ENCODE data around the gene WDR74. TPM values are rescaled to one million over a fixed set of nuclear protein-coding genes. Genes with fewer than 3 reads are reported as not detected.
A peak's percentile ranks its signal among the peaks of the same experiment; 100 is the strongest.

Gene WDR74
- total RNA-seq, 2 experiments from 2014 or later, result 82.9 to 83.9 TPM

- ATAC-seq, result no peak
- Mint-ChIP-seq H3K36me3 (peaks cover 38% of the 10 kb centered on the region), H3K27ac (peak overlapping the region; percentile 2), H3K27me3 (no peaks in the 10 kb centered on the region), H3K9me3 (ENCODE audit: low read depth) (no peaks in the 10 kb centered on the region), H3K4me3 (no peak overlapping the region), H3K4me1 (peaks cover 13% of the 10 kb centered on the region)
- CTCF ChIA-PET, result interaction anchor here (2.0 kb wide), 1 partner anchor 37 kb away, joined by 11 read pairs; the partner anchor contains the start of gene TMEM179B
- DNase-seq, result no peak
Measured at GRCh38 chr11:62823677-62824076, 15.7 kb downstream of the WDR74 start.

- no peaks in the 10 kb centered on the region for H3K27me3 Mint-ChIP-seq
- H3K4me1 Mint-ChIP-seq, result peaks cover 2% of the 10 kb centered on the region
- no peak overlapping the region for H3K27ac Mint-ChIP-seq
- CTCF ChIA-PET, result interaction anchor here (1.0 to 3.4 kb wide), 2 partner anchors 30 to 39 kb away, joined by 3 to 18 read pairs; partner anchors contain the start of gene TMEM179B
- peaks cover 19% of the 10 kb centered on the region for H3K36me3 Mint-ChIP-seq
- DNase-seq (no peak), ATAC-seq (no peak)
- no peak overlapping the region for H3K4me3 Mint-ChIP-seq
- no peaks in the 10 kb centered on the region for H3K9me3 Mint-ChIP-seq (ENCODE audit: low read depth)
Measured at GRCh38 chr11:62817129-62817528, 22.3 kb downstream of the WDR74 start.

GRCh38 chr11:62816557-62816956, 22.8 kb downstream of the WDR74 start:
- no peaks in the 10 kb centered on the region for H3K9me3 Mint-ChIP-seq (ENCODE audit: low read depth)

GRCh38 chr11:62811659-62812058, 27.7 kb downstream of the WDR74 start:
- H3K4me1 Mint-ChIP-seq, result peaks cover 9% of the 10 kb centered on the region
- no peaks in the 10 kb centered on the region for H3K9me3 Mint-ChIP-seq (ENCODE audit: low read depth)
- H3K4me3 Mint-ChIP-seq, result no peak overlapping the region
- H3K36me3 Mint-ChIP-seq, result peaks cover 10% of the 10 kb centered on the region
- H3K27ac Mint-ChIP-seq, result no peak overlapping the region
- H3K27me3 Mint-ChIP-seq, result no peaks in the 10 kb centered on the region
- no peak for DNase-seq
- ATAC-seq, result no peak
- CTCF ChIA-PET, result no interaction called here

More at GRCh38 chr11:62816557-62816956, 22.8 kb downstream of the WDR74 start:
- DNase-seq (no peak), ATAC-seq (no peak)
- H3K27me3 Mint-ChIP-seq, result no peaks in the 10 kb centered on the region
- H3K27ac Mint-ChIP-seq, result no peak overlapping the region
- peaks cover 19% of the 10 kb centered on the region for H3K36me3 Mint-ChIP-seq
- H3K4me3 Mint-ChIP-seq, result no peak overlapping the region
- CTCF ChIA-PET, result interaction anchor here (1.0 to 3.4 kb wide), 3 partner anchors 10 to 40 kb away, joined by 3 to 18 read pairs (median 3); partner anchors contain the start of gene TMEM179B
- peaks cover 2% of the 10 kb centered on the region for H3K4me1 Mint-ChIP-seq

- H3K27me3 Mint-ChIP-seq, result no peaks in the 10 kb centered on the region
- ATAC-seq (no peak), DNase-seq (no peak)
- H3K4me1 Mint-ChIP-seq, result peaks cover 17% of the 10 kb centered on the region
- H3K36me3 Mint-ChIP-seq, result peaks cover 7% of the 10 kb centered on the region
- CTCF ChIA-PET, result no interaction called here
- H3K9me3 Mint-ChIP-seq (ENCODE audit: low read depth), result no peaks in the 10 kb centered on the region
- no peak overlapping the region for H3K27ac Mint-ChIP-seq
- no peak overlapping the region for H3K4me3 Mint-ChIP-seq
Measured at GRCh38 chr11:62810748-62811147, 28.6 kb downstream of the WDR74 start.

GRCh38 chr11:62806611-62807121, 32.7 kb downstream of the WDR74 start:
- H3K4me3 Mint-ChIP-seq, result peak overlapping the region; percentile 99
- ATAC-seq, result no peak
- CTCF ChIA-PET, result interaction anchor here (1.1 to 3.2 kb wide), 8 partner anchors 9 to 215 kb away, joined by 3 to 24 read pairs (median 5); partner anchors contain the start of genes SLC3A2, TMEM179B and TUT1
- H3K4me1 Mint-ChIP-seq, result peaks cover 48% of the 10 kb centered on the region
- no peaks in the 10 kb centered on the region for H3K27me3 Mint-ChIP-seq
- peak overlapping the region; percentile 98 for H3K27ac Mint-ChIP-seq
- peaks cover 23% of the 10 kb centered on the region for H3K36me3 Mint-ChIP-seq
- DNase-seq, result no peak
- no peaks in the 10 kb centered on the region for H3K9me3 Mint-ChIP-seq (ENCODE audit: low read depth)

- Mint-ChIP-seq H3K4me1 (peaks cover 49% of the 10 kb centered on the region), H3K9me3 (ENCODE audit: low read depth) (no peaks in the 10 kb centered on the region), H3K27me3 (no peaks in the 10 kb centered on the region), H3K27ac (peak overlapping the region; percentile 98), H3K36me3 (peaks cover 30% of the 10 kb centered on the region), H3K4me3 (peak overlapping the region; percentile 99)
- DNase-seq (peak; percentile 58), ATAC-seq (no peak)
- CTCF ChIA-PET, result interaction anchor here (0.6 to 3.2 kb wide), 11 partner anchors 10 to 214 kb away, joined by 3 to 24 read pairs (median 4); partner anchors contain the start of genes SLC3A2, TMEM179B and TUT1
Measured at GRCh38 chr11:62805961-62806441, 33.4 kb downstream of the WDR74 start.

GRCh38 chr11:62805076-62805892, 34.1 kb downstream of the WDR74 start, which contains the start of gene NXF1:
NXF1 (minus strand) TSS chr11:62805440; CDS start chr11:62805356, 84 bp downstream.
- peaks cover 49% of the 10 kb centered on the region for H3K4me1 Mint-ChIP-seq
- peaks cover 34% of the 10 kb centered on the region for H3K36me3 Mint-ChIP-seq
- DNase-seq, result peak; percentile 95
- H3K27me3 Mint-ChIP-seq, result no peaks in the 10 kb centered on the region
- peak within 1 kb of the TSS; percentile 98 for H3K27ac Mint-ChIP-seq
- H3K4me3 Mint-ChIP-seq, result peak within 1 kb of the TSS; percentile 99
- CTCF ChIA-PET, result interaction anchor here (0.5 to 5.9 kb wide), 13 partner anchors 11 to 100 kb away, joined by 3 to 40 read pairs (median 4); partner anchors contain the start of genes HNRNPUL2, SLC3A2 and TMEM179B
- ATAC-seq, result peak; percentile 83
- no peaks in the 10 kb centered on the region for H3K9me3 Mint-ChIP-seq (ENCODE audit: low read depth)

GRCh38 chr11:62804310-62805075, 34.9 kb downstream of the WDR74 start:
- Mint-ChIP-seq H3K36me3 (peaks cover 37% of the 10 kb centered on the region), H3K4me1 (peaks cover 51% of the 10 kb centered on the region), H3K27me3 (no peaks in the 10 kb centered on the region), H3K4me3 (peak overlapping the region; percentile 99), H3K27ac (peak overlapping the region; percentile 98), H3K9me3 (ENCODE audit: low read depth) (no peaks in the 10 kb centered on the region)
- CTCF ChIA-PET, result interaction anchor here (1.3 to 5.9 kb wide), 2 partner anchors 18 to 77 kb away, joined by 3 to 40 read pairs; partner anchors contain the start of genes HNRNPUL2 and TMEM179B
- no peak for DNase-seq
- no peak for ATAC-seq

GRCh38 chr11:62801071-62801470, 38.3 kb downstream of the WDR74 start:
- peak overlapping the region; percentile 24 for H3K27ac Mint-ChIP-seq
- peaks cover 36% of the 10 kb centered on the region for H3K4me1 Mint-ChIP-seq
- ATAC-seq (no peak), DNase-seq (no peak)
- peaks cover 51% of the 10 kb centered on the region for H3K36me3 Mint-ChIP-seq
- CTCF ChIA-PET, result interaction anchor here (0.6 to 5.9 kb wide), 4 partner anchors 11 to 40 kb away, joined by 3 to 40 read pairs (median 6); partner anchors contain the start of gene TMEM179B
- no peaks in the 10 kb centered on the region for H3K9me3 Mint-ChIP-seq (ENCODE audit: low read depth)
- no peaks in the 10 kb centered on the region for H3K27me3 Mint-ChIP-seq
- H3K4me3 Mint-ChIP-seq, result no peak overlapping the region

GRCh38 chr11:62799486-62799885, 39.9 kb downstream of the WDR74 start:
- Mint-ChIP-seq H3K27ac (no peak overlapping the region), H3K27me3 (no peaks in the 10 kb centered on the region), H3K4me3 (no peak overlapping the region), H3K9me3 (ENCODE audit: low read depth) (no peaks in the 10 kb centered on the region), H3K36me3 (peaks cover 60% of the 10 kb centered on the region), H3K4me1 (peaks cover 29% of the 10 kb centered on the region)
- DNase-seq (no peak), ATAC-seq (peak; percentile 4)
- CTCF ChIA-PET, result interaction anchor here (2.9 to 5.9 kb wide), 2 partner anchors 9 to 13 kb away, joined by 9 to 40 read pairs; partner anchors contain the start of gene TMEM179B

GRCh38 chr11:62796281-62796680, 43.1 kb downstream of the WDR74 start:
- H3K4me3 Mint-ChIP-seq, result no peak overlapping the region
- no peak for ATAC-seq
- no peak for DNase-seq
- H3K27me3 Mint-ChIP-seq, result no peaks in the 10 kb centered on the region
- H3K9me3 Mint-ChIP-seq (ENCODE audit: low read depth), result no peaks in the 10 kb centered on the region
- peaks cover 57% of the 10 kb centered on the region for H3K36me3 Mint-ChIP-seq
- CTCF ChIA-PET, result interaction anchor here (3.2 kb wide), 1 partner anchor 9 kb away, joined by 26 read pairs; the partner anchor contains the start of gene TMEM179B
- no peak overlapping the region for H3K27ac Mint-ChIP-seq
- peaks cover 11% of the 10 kb centered on the region for H3K4me1 Mint-ChIP-seq
